HEK293 (cell line): ENCODE results near the gene PAQR9.
A peak's percentile ranks its signal among the peaks of the same experiment; 100 is the strongest.

Source experiments
- CTCF ChIA-PET: fragments of 350-600 bp; formaldehyde crosslinking; extraction: SDS; loops from one replicate; lab custom pipeline; 2021; ENCODE audit warnings: antibody characterized with exemption; lab: Yijun Ruan, JAX
- POLR2A ChIA-PET: fragments of 300-600 bp; formaldehyde crosslinking; extraction: SDS; loops from one replicate; lab custom pipeline; 2020; ENCODE audit warnings: antibody characterized with exemption, inconsistent platforms; lab: Yijun Ruan, JAX
- H3K27ac ChIP-seq: fragments of 200-500 bp; sonication (Bioruptor generic); 2 replicates; pipeline ENCODE4 v1.5.1; 2014; ENCODE audit warnings: low read depth, low read length, control low read depth, inconsistent platforms; ENCODE audit errors: extremely low read depth
- H3K36me3 ChIP-seq, 2 experiments: fragments of 200-500 bp in 1 of 2; sonication (Bioruptor generic) in 1 of 2; 1 replicate in 1 of 2; 2 replicates in 1 of 2; pipeline ENCODE4 v1.5.1; 2014 to 2017; ENCODE audit warnings: inconsistent platforms in 2 of 2, low read length in 2 of 2; ENCODE audit not compliant: control insufficient read depth in 2 of 2, insufficient read depth in 1 of 2
- H3K4me1 ChIP-seq: fragments of 200-500 bp; sonication (Bioruptor generic); 2 replicates; pipeline ENCODE4 v1.5.1; 2014; ENCODE audit warnings: mild to moderate bottlenecking, low read length, inconsistent platforms; ENCODE audit not compliant: control insufficient read depth, insufficient read depth
- H3K4me3 ChIP-seq: 2 replicates; pipeline ENCODE4 v1.5.1; 2011; ENCODE audit warnings: low read depth, mild to moderate bottlenecking, control low read depth, low read length, moderate library complexity
- H3K9me3 ChIP-seq: fragments of 200-500 bp; sonication (Bioruptor generic); 2 replicates; pipeline ENCODE4 v1.5.1; 2014; ENCODE audit warnings: low read depth, low read length, inconsistent platforms; ENCODE audit not compliant: control insufficient read depth, insufficient read depth
- KLF8 ChIP-seq: fragments of 450-650 bp; formaldehyde crosslinking; IDR thresholded peaks from 2 replicates; pipeline ENCODE4 v1.5.1; 2016; ENCODE audit warnings: missing biosample characterization, missing genetic modification characterization
- MZF1 ChIP-seq: fragments of 450-650 bp; formaldehyde crosslinking; IDR thresholded peaks from 2 replicates; pipeline ENCODE4 v1.5.1; 2017; ENCODE audit warnings: missing biosample characterization, missing genetic modification characterization, borderline replicate concordance
- PBX3 ChIP-seq: sonication (generic); formaldehyde crosslinking; IDR thresholded peaks from 2 replicates; pipeline ENCODE4 v1.8.1; 2022; ENCODE audit warnings: mild to moderate bottlenecking, moderate library complexity, missing genetic modification reagents
- SP7 ChIP-seq: fragments of 450-650 bp; formaldehyde crosslinking; IDR thresholded peaks from 2 replicates; pipeline ENCODE4 v1.5.1; 2016; ENCODE audit warnings: missing biosample characterization, missing genetic modification characterization
- ZNF132 ChIP-seq: fragments of 450-650 bp; formaldehyde crosslinking; IDR thresholded peaks from 2 replicates; pipeline ENCODE4 v1.5.1; 2017; ENCODE audit warnings: missing biosample characterization, missing genetic modification characterization, borderline replicate concordance
- ZNF2 ChIP-seq: fragments of 450-650 bp; formaldehyde crosslinking; IDR thresholded peaks from 2 replicates; pipeline ENCODE4 v1.5.1; 2016; ENCODE audit warnings: missing biosample characterization, missing genetic modification characterization
- ZNF394 ChIP-seq: fragments of 450-650 bp; formaldehyde crosslinking; IDR thresholded peaks from 2 replicates; pipeline ENCODE4 v1.5.1; 2016; ENCODE audit warnings: missing biosample characterization, missing genetic modification characterization, mild to moderate bottlenecking, moderate library complexity, borderline replicate concordance
- ZNF404 ChIP-seq: fragments of 450-650 bp; formaldehyde crosslinking; IDR thresholded peaks from 2 replicates; pipeline ENCODE4 v1.5.1; 2017; ENCODE audit warnings: missing biosample characterization, missing genetic modification characterization
- ZNF529 ChIP-seq: fragments of 450-650 bp; formaldehyde crosslinking; IDR thresholded peaks from 2 replicates; pipeline ENCODE4 v1.5.1; 2017; ENCODE audit warnings: missing genetic modification characterization, missing biosample characterization; ENCODE audit not compliant: insufficient replicate concordance
- ZNF558 ChIP-seq: fragments of 450-650 bp; formaldehyde crosslinking; IDR thresholded peaks from 2 replicates; pipeline ENCODE4 v1.5.1; 2016; ENCODE audit warnings: missing biosample characterization, missing genetic modification characterization
- ZNF623 ChIP-seq: fragments of 450-650 bp; formaldehyde crosslinking; IDR thresholded peaks from 2 replicates; pipeline ENCODE4 v1.5.1; 2016; ENCODE audit warnings: missing biosample characterization, missing genetic modification characterization
- ZNF624 ChIP-seq: fragments of 450-650 bp; formaldehyde crosslinking; IDR thresholded peaks from 2 replicates; pipeline ENCODE4 v1.5.1; 2017; ENCODE audit warnings: missing biosample characterization, missing genetic modification characterization
- ZNF639 ChIP-seq: fragments of 450-650 bp; formaldehyde crosslinking; IDR thresholded peaks from 2 replicates; pipeline ENCODE4 v1.5.1; 2016; ENCODE audit warnings: missing biosample characterization, missing genetic modification characterization
- ZNF658 ChIP-seq: fragments of 450-650 bp; formaldehyde crosslinking; IDR thresholded peaks from 2 replicates; pipeline ENCODE4; 2016; ENCODE audit warnings: missing biosample characterization, missing genetic modification characterization
- ZNF670 ChIP-seq: fragments of 450-650 bp; formaldehyde crosslinking; IDR thresholded peaks from 2 replicates; pipeline ENCODE4 v1.5.1; 2016; ENCODE audit warnings: missing biosample characterization, missing genetic modification characterization, low read depth
- ZNF692 ChIP-seq: fragments of 450-650 bp; formaldehyde crosslinking; IDR thresholded peaks from 2 replicates; pipeline ENCODE4 v1.5.1; 2016; ENCODE audit warnings: missing biosample characterization, missing genetic modification characterization
- ZNF707 ChIP-seq: fragments of 450-650 bp; formaldehyde crosslinking; IDR thresholded peaks from 2 replicates; pipeline ENCODE4 v1.5.1; 2016; ENCODE audit warnings: missing biosample characterization, missing genetic modification characterization
- ZSCAN4 ChIP-seq: fragments of 450-650 bp; formaldehyde crosslinking; IDR thresholded peaks from 2 replicates; pipeline ENCODE4 v1.5.1; 2017; ENCODE audit warnings: missing biosample characterization, missing genetic modification characterization
- TF ChIP-seq, protein P1 (sequence below): fragments of 450-650 bp; formaldehyde crosslinking; IDR thresholded peaks from 2 replicates; pipeline ENCODE4 v1.5.1; 2016; ENCODE audit warnings: missing biosample characterization, missing genetic modification characterization, low read depth

The PAQR9 gene

GRCh38 chr3:142976621-142977398 lies 13.3 kb upstream of the PAQR9 start (continued):
- TF ChIP-seq ZNF558 (tag by site-specific recombination) (no peak), ZNF639 (tag by site-specific recombination) (no peak), ZNF692 (tag by site-specific recombination) (0 out of 2 replicates have a peak, but pooled peaks have one; percentile 39), MZF1 (tag by site-specific recombination) (no peak)

GRCh38 chr3:142975316-142975995 lies 12.0 kb upstream of the PAQR9 start:
- H3K36me3 ChIP-seq: no peaks in the 10 kb centered on the region
- H3K4me3 ChIP-seq: no peak overlapping the region
- H3K9me3 ChIP-seq: no peaks in the 10 kb centered on the region
- no peak overlapping the region for H3K27ac ChIP-seq
- TF ChIP-seq PBX3 (CRISPR knock-in tag): no peak
- no peak for TF ChIP-seq ZNF624 (tag by site-specific recombination)
- no peak for TF ChIP-seq KLF8 (tag by site-specific recombination)
- no peak for TF ChIP-seq ZNF658 (tag by site-specific recombination)
- no peak for TF ChIP-seq ZNF670
- TF ChIP-seq ZNF623: no peak
- TF ChIP-seq ZSCAN4: no peak
- TF ChIP-seq ZNF2 (tag by site-specific recombination): no peak
- no peak for TF ChIP-seq ZNF529 (tag by site-specific recombination)
- TF ChIP-seq ZNF707 (tag by site-specific recombination): no peak
- TF ChIP-seq ZNF404 (tag by site-specific recombination): no peak
- no peak for TF ChIP-seq ZNF394 (tag by site-specific recombination)
- no peak for TF ChIP-seq SP7 (tag by site-specific recombination)
- TF ChIP-seq ZNF132 (tag by site-specific recombination): no peak
- TF ChIP-seq, protein P1, sequence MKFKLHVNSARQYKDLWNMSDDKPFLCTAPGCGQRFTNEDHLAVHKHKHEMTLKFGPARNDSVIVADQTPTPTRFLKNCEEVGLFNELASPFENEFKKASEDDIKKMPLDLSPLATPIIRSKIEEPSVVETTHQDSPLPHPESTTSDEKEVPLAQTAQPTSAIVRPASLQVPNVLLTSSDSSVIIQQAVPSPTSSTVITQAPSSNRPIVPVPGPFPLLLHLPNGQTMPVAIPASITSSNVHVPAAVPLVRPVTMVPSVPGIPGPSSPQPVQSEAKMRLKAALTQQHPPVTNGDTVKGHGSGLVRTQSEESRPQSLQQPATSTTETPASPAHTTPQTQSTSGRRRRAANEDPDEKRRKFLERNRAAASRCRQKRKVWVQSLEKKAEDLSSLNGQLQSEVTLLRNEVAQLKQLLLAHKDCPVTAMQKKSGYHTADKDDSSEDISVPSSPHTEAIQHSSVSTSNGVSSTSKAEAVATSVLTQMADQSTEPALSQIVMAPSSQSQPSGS: no peak
- CTCF ChIA-PET: interaction anchor here (0.9 to 2.2 kb wide), 2 partner anchors 12 to 147 kb away, joined by 3 to 7 read pairs; no protein-coding TSS in a partner anchor
- H3K4me1 ChIP-seq: no peaks in the 10 kb centered on the region
- POLR2A ChIA-PET: interaction anchor here (1.1 kb wide), 1 partner anchor 26 kb away, joined by 3 read pairs; the partner anchor contains the start of gene U2SURP
